ENCODE measurements around the gene KRTAP9-6.
"Not testable (repeated sequence)": the region's sequence is repeated elsewhere in the genome, so short reads cannot be mapped to it uniquely, and the experiment has no call there.

The KRTAP9-6 gene

GRCh38 chr17:41256291-41256685 is 8.9 kb upstream of the KRTAP9-6 start:
- peaks cover 0 to 13% of the 10 kb centered on the region in 2 donors for H3K27me3 ChIP-seq
- no peak overlapping the region for H3K4me3 ChIP-seq
- intact Hi-C loops (cut with DNase I; ENCODE audit: low total_unique reads), result no loop called here
- TF ChIP-seq, protein P1, sequence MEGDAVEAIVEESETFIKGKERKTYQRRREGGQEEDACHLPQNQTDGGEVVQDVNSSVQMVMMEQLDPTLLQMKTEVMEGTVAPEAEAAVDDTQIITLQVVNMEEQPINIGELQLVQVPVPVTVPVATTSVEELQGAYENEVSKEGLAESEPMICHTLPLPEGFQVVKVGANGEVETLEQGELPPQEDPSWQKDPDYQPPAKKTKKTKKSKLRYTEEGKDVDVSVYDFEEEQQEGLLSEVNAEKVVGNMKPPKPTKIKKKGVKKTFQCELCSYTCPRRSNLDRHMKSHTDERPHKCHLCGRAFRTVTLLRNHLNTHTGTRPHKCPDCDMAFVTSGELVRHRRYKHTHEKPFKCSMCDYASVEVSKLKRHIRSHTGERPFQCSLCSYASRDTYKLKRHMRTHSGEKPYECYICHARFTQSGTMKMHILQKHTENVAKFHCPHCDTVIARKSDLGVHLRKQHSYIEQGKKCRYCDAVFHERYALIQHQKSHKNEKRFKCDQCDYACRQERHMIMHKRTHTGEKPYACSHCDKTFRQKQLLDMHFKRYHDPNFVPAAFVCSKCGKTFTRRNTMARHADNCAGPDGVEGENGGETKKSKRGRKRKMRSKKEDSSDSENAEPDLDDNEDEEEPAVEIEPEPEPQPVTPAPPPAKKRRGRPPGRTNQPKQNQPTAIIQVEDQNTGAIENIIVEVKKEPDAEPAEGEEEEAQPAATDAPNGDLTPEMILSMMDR (IDR thresholded peaks at IDR 0.05), result no peak
- no peaks in the 10 kb centered on the region for H3K9me3 ChIP-seq
- H3K4me1 ChIP-seq, result no peaks in the 10 kb centered on the region
- no peak overlapping the region for H3K27ac ChIP-seq
- DNase-seq, result no peak
- H3K36me3 ChIP-seq, result no peaks in the 10 kb centered on the region

GRCh38 chr17:41258406-41258805 is 6.8 kb upstream of the KRTAP9-6 start:
- DNase-seq, result no peak
- intact Hi-C loops (cut with DNase I; ENCODE audit: low total_unique reads), result no loop called here
- no peaks in the 10 kb centered on the region for H3K4me1 ChIP-seq
- no peaks in the 10 kb centered on the region for H3K36me3 ChIP-seq
- H3K9me3 ChIP-seq, result no peaks in the 10 kb centered on the region
- no peak overlapping the region for H3K4me3 ChIP-seq
- no peak overlapping the region for H3K27ac ChIP-seq
- H3K27me3 ChIP-seq, result peaks cover 0 to 13% of the 10 kb centered on the region in 2 donors
- TF ChIP-seq, protein P1 (IDR thresholded peaks at IDR 0.05), result no peak

DNA sequence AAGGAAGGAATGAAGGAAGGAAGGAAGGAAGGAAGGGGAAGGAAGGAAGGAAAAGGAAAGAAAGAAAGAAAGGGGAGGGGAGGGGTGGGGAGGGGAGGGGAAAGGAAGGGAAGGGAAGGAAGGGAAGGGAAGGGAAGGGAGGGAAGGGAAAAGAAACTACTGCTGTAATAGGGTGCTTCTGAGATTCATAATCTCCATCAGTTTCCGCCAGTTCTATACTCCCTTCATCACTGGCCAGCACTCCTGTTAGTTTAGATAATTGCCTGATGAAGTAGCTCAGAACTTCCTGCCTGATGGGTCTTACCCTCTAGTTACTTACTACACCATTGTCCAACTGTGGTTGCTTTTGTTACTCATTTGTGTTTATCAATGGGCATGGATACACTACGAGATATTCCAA is 2.0 kb upstream of the KRTAP9-6 start:
- Histone ChIP-seq H3K4me3 (no peak overlapping the region), H3K27me3 (peaks cover 0 to 8% of the 10 kb centered on the region in 2 donors), H3K27ac (no peak overlapping the region), H3K36me3 (no peaks in the 10 kb centered on the region), H3K9me3 (no peaks in the 10 kb centered on the region), H3K4me1 (no peaks in the 10 kb centered on the region)
- TF ChIP-seq, protein P1 (IDR thresholded peaks at IDR 0.05), result no peak
- intact Hi-C loops (cut with DNase I; ENCODE audit: low total_unique reads), result no loop called here
- DNase-seq, result no peak

- intact Hi-C loops (cut with DNase I; ENCODE audit: low total_unique reads), result no loop called here
- Histone ChIP-seq H3K9me3 (no peaks in the 10 kb centered on the region), H3K4me3 (no peak overlapping the region), H3K27ac (no peak overlapping the region), H3K27me3 (peaks cover 0 to 3% of the 10 kb centered on the region in 2 donors), H3K4me1 (no peaks in the 10 kb centered on the region), H3K36me3 (no peaks in the 10 kb centered on the region)
- DNase-seq, result no peak
- TF ChIP-seq, protein P1 (IDR thresholded peaks at IDR 0.05), result no peak
Measured at GRCh38 chr17:41264599-41264998, 579 bp upstream of the KRTAP9-6 start.

DNA sequence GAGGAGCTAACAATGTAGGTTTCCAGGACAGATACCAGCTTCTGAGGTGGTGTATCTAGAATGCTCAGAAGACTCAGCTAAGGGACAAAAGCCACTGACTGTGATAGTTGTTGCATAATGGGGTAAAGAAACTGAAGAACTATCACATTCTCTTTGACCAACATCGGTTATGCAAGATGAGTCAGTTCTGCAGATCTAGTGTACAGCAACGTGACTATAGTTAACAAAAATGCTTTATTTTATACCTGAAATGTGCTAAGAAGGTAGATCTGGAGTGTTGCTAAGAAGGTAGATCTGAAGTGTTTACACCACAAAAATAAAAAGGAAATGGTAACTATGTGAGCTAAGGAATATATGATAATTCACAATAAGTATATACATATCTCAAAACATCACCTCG is 2.5 kb downstream of the KRTAP9-6 start:
- DNase-seq, result no peak
- no peaks in the 10 kb centered on the region for H3K4me1 ChIP-seq
- H3K36me3 ChIP-seq, result no peaks in the 10 kb centered on the region
- H3K9me3 ChIP-seq, result no peaks in the 10 kb centered on the region
- intact Hi-C loops (cut with DNase I; ENCODE audit: low total_unique reads), result no loop called here
- TF ChIP-seq, protein P1 (IDR thresholded peaks at IDR 0.05), result no peak
- H3K27ac ChIP-seq, result no peak overlapping the region
- no peaks in the 10 kb centered on the region for H3K27me3 ChIP-seq
- H3K4me3 ChIP-seq, result no peak overlapping the region

DNA sequence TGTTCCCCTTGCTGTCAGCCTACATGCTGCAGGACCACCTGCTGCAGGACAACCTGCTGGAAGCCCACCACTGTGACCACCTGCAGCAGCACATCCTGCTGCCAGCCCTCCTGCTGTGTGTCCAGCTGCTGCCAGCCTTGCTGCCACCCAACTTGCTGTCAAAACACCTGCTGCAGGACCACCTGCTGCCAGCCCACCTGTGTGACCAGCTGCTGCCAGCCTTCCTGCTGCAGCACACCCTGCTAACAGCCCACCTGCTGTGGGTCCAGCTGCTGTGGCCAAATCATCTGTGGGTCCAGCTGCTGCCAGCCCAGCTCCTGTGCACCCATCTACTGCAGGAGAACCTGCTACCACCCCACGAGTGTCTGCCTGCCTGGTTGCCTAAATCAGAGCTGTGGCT is 6.1 kb downstream of the KRTAP9-6 start:
- H3K4me1 ChIP-seq; H3K4me3 ChIP-seq; intact Hi-C loops (cut with DNase I; ENCODE audit: low total_unique reads); H3K27me3 ChIP-seq; DNase-seq; H3K36me3 ChIP-seq; H3K27ac ChIP-seq; H3K9me3 ChIP-seq: not testable (repeated sequence)
